Ureter (tissue), 1 donor: ENCODE measurements around the gene JAML. TPM values are rescaled to one million over a fixed set of nuclear protein-coding genes. Genes with fewer than 3 reads are reported as not detected.

Experiments
- DNase-seq: peaks from one replicate; pipeline ENCODE4 v3.0.0-alpha.2; 2020; ENCODE audit warnings: low spot score
- total RNA-seq: library from RNA; stranded (reverse); gene quantifications from one replicate; pipeline ENCODE4 v1.2.4, GENCODE V29; 2023
- donor health status: DM: yes; HTN: yes; CAD: no.

Gene JAML
- total RNA-seq, 1 donor from 2014 or later = 13.9 TPM

- DNase-seq = no peak
Measured at GRCh38 chr11:118168751-118169150, 56.1 kb downstream of the JAML start.

- no peak for DNase-seq
Measured at GRCh38 chr11:118168316-118168715, 56.5 kb downstream of the JAML start.

GRCh38 chr11:118167906-118168305 is 56.9 kb downstream of the JAML start:
- DNase-seq = no peak

GRCh38 chr11:118167253-118167652 is 57.6 kb downstream of the JAML start:
- DNase-seq = no peak

- DNase-seq = no peak
Measured at GRCh38 chr11:118166641-118167040, 58.2 kb downstream of the JAML start.

GRCh38 chr11:118164885-118165284 is 59.9 kb downstream of the JAML start:
- no peak for DNase-seq

GRCh38 chr11:118163494-118163893 is 61.3 kb downstream of the JAML start:
- DNase-seq = no peak

- DNase-seq = no peak
Measured at GRCh38 chr11:118162846-118163245, 62.0 kb downstream of the JAML start.

GRCh38 chr11:118161786-118162185 is 63.0 kb downstream of the JAML start:
- DNase-seq = no peak

GRCh38 chr11:118157186-118157895 is 67.5 kb downstream of the JAML start:
- no peak for DNase-seq

- DNase-seq = no peak
Measured at GRCh38 chr11:118156531-118157185, 68.2 kb downstream of the JAML start.

GRCh38 chr11:118155776-118156530 is 68.9 kb downstream of the JAML start:
- no peak for DNase-seq

GRCh38 chr11:118154641-118155040 is 70.2 kb downstream of the JAML start:
- no peak for DNase-seq

GRCh38 chr11:118153976-118154375 is 70.8 kb downstream of the JAML start:
- no peak for DNase-seq

- DNase-seq = no peak
Measured at GRCh38 chr11:118153516-118153915, 71.3 kb downstream of the JAML start.

GRCh38 chr11:118152552-118153471 is 72.0 kb downstream of the JAML start, which contains the start of gene SCN4B:
Gene SCN4B (minus strand): TSS chr11:118152823. CDS start chr11:118152673, 150 bp downstream.
- peak; percentile 60 for DNase-seq

- DNase-seq = no peak
Measured at GRCh38 chr11:118152020-118152551, 72.7 kb downstream of the JAML start.

- no peak for DNase-seq
Measured at GRCh38 chr11:118151431-118151830, 73.4 kb downstream of the JAML start.

GRCh38 chr11:118149493-118149892 is 75.3 kb downstream of the JAML start:
- no peak for DNase-seq

GRCh38 chr11:118148856-118149255 is 76.0 kb downstream of the JAML start:
- no peak for DNase-seq

GRCh38 chr11:118148240-118148639 is 76.6 kb downstream of the JAML start:
- DNase-seq = no peak
